Endometrial microvascular endothelial cells (primary cell): ENCODE measurements around the gene VSX2. TPM values are rescaled to one million over a fixed set of nuclear protein-coding genes. Genes with fewer than 3 reads are reported as not detected.

Experiments used
- in situ Hi-C: cut with HindIII; loops from 2 replicates; pipeline ENCODE4 v1.10.0; 2017; ENCODE audit warnings: low sequenced_read_pairs, low pct_unique_long_range_greater_than_20kb; ENCODE audit errors: inconsistent ontology term
- total RNA-seq: library from RNA; depleted of rRNA; stranded (reverse); fragments of >200 nt; gene quantifications from one replicate; pipeline ENCODE4 v1.2.3, GENCODE V29; 2015; ENCODE audit errors: inconsistent ontology term

VSX2 gene
- total RNA-seq, 1 donor from 2014 or later = not detected

GRCh38 chr14:74219277-74220205, 19.7 kb upstream of the VSX2 start:
- in situ Hi-C loops = no loop called here

- in situ Hi-C loops = no loop called here
Observed at GRCh38 chr14:74220991-74221390, 18.3 kb upstream of the VSX2 start.

- in situ Hi-C loops = no loop called here
Observed at GRCh38 chr14:74221741-74222140, 17.5 kb upstream of the VSX2 start.

GRCh38 chr14:74223016-74223415, 16.2 kb upstream of the VSX2 start:
- in situ Hi-C loops = no loop called here

GRCh38 chr14:74231784-74232183, 7.5 kb upstream of the VSX2 start:
- in situ Hi-C loops = no loop called here

- in situ Hi-C loops = no loop called here
Observed at GRCh38 chr14:74235017-74235416, 4.2 kb upstream of the VSX2 start.

- in situ Hi-C loops = no loop called here
Observed at GRCh38 chr14:74237441-74237840, 1.8 kb upstream of the VSX2 start.

GRCh38 chr14:74239848-74240793, 872 bp downstream of the VSX2 start:
- in situ Hi-C loops = no loop called here

GRCh38 chr14:74240794-74241651, 1.8 kb downstream of the VSX2 start:
- in situ Hi-C loops = no loop called here

GRCh38 chr14:74241652-74242017, 2.4 kb downstream of the VSX2 start:
- in situ Hi-C loops = no loop called here

- in situ Hi-C loops = no loop called here
Observed at GRCh38 chr14:74242021-74242779, 3.0 kb downstream of the VSX2 start.

- in situ Hi-C loops = no loop called here
Observed at GRCh38 chr14:74242780-74243042, 3.5 kb downstream of the VSX2 start.

GRCh38 chr14:74243051-74243450, 3.8 kb downstream of the VSX2 start:
- in situ Hi-C loops = no loop called here

GRCh38 chr14:74244115-74244514, 4.9 kb downstream of the VSX2 start:
- in situ Hi-C loops = no loop called here

GRCh38 chr14:74245292-74245691, 6.0 kb downstream of the VSX2 start:
- in situ Hi-C loops = no loop called here

GRCh38 chr14:74246542-74246941, 7.3 kb downstream of the VSX2 start:
- in situ Hi-C loops = no loop called here

GRCh38 chr14:74248017-74248416, 8.8 kb downstream of the VSX2 start:
- in situ Hi-C loops = no loop called here
